GM18861 (cell line): ENCODE results near the gene ZCCHC8.

Experiments used
- ATAC-seq: cut with Tn5 transposase; IDR thresholded peaks from one replicate; pipeline ENCODE4 v1.9.1; 2021; ENCODE audit not compliant: unreplicated experiment

ZCCHC8 gene

DNA sequence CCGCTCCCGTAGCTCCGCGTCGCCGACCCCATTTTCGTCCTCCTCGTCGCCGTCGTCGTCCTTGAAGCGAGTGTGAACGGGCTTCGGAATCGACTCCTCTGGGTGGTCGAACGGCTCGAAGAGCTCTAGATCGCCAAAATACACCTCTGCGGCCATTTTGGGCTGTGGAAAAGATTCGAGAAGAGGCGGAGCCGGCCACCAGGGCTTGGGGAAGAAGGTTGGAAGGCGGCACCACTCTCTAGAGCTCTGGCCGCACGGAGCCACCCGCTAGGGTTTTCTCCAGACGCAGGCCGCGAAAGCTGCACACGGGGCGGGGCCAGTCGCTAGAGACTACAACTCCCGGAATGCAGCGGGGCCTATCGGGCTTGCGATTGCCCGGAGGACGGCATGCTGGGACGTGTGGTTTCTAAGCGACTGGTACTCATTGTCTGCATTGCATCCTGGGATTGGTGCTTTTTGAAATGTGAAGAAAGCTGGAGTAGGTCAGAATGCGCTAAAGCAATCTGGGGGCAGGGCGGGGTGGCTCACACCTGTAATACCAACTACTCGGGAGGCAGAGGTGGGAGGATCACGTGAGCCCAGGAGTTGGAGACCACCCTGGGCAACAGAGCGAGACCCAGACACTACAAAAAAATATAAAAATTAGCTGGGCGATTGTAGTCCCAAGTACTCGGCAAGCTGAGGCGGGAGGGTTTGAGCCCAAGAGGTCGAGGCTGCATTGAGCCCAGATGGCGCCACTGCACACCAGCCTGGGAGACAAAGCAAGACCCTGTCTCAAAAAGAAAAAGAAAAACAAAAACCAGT lies at the start of gene ZCCHC8:
TSS of gene ZCCHC8 (minus strand) at position 248 of the 804 bp plus-strand sequence. CDS start at position 156, 92 bp downstream.
- ATAC-seq: peak; percentile 84

DNA sequence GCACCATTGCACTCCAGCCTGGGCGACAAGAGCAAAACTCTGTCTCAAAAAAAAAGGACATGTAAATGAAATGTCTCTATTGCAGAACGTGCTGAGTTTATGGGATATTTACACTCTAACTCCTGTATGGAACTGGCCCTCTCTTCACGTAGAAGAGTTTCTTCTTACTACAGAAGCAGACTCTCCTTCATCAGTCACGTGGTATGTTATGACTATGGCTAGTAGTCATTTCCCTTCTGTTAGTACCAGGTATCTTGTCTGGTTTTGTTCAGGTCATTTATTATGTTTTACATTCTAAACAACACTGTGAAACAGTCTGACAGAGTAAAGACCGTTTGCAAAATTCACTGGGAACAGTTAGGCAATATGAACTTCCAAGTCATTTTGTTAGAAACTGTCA lies 46.6 kb upstream of the ZCCHC8 start:
- no peak for ATAC-seq

DNA sequence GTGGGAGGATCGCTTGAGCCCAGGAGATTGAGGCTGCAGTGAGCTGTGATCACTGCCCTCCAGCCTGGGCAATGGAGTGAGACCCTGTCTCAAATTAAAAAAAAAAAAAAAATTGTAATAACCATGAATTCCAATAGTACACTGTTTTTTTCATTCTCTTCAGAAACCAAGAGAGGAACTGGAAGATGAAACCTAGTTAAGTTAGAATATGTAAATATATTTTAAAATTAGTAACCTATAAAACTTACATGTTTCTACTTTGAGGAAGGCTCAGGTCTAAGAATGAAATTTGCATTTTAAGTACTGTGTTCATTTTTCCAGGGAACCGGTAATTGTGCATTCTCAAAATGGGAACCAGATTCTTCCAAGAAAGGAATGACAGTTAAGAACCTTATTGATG lies 45.1 kb upstream of the ZCCHC8 start:
- ATAC-seq: peak; percentile 75

DNA sequence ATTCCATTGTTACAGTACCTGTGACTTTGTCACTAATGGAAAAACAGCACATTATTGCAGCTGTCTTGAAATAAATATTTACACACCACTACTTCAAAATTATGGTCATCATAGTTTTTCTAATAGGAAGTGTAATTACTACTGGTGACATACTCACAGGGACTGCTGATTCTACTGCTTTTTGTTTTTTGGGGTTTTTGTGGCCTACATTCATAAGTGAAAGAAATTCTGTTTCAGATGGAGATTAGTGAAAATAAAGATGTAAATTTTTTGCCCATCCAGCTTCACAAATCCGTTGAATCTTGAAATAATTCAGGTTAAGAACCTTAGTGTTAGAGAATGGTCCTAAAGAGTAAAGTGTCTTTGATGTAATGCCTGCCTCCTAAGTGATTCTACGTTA lies 43.8 kb upstream of the ZCCHC8 start:
- ATAC-seq: no peak

GRCh38 chr12:122538496-122538895 lies 37.8 kb upstream of the ZCCHC8 start:
- no peak for ATAC-seq

DNA sequence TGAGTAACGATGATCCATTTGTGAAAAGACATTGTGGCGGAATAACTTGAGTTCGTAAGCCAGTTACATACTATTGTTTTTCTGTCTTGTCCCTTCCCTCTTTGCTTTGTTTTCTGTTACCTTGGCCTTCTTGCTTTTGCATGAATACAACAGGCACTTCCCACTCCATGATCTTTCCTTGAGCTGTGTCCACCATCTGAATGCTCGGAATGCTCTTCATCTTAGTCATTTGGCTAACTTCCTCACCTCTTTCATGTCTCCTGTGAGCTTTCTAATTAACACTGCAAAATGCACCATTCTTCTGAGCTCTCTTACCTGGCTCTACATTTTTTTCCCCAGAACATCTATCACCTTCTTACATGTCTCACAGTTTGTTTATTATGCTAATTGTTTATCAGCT lies 36.3 kb upstream of the ZCCHC8 start:
- no peak for ATAC-seq

DNA sequence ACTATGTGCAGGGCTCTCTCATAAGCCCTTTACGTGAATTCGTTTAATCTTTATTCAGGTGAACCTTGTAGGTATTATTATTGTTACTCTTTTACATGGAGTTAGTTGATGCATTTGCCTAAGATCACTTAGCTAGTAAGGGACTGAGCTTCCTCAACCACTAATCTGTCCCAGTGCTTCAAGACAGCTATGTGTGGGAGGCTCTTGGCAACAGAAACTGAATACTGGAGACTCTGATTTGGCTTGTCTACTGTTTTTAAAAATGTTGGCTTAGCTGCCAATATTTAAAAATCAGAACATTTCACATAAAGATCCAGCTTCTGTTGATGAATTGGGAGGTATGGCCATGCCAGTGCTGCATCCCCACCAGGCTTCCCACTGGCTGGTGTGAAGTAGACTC lies 33.1 kb upstream of the ZCCHC8 start:
- no peak for ATAC-seq

- ATAC-seq: no peak
Measured at GRCh38 chr12:122528992-122529391, 28.3 kb upstream of the ZCCHC8 start.

DNA sequence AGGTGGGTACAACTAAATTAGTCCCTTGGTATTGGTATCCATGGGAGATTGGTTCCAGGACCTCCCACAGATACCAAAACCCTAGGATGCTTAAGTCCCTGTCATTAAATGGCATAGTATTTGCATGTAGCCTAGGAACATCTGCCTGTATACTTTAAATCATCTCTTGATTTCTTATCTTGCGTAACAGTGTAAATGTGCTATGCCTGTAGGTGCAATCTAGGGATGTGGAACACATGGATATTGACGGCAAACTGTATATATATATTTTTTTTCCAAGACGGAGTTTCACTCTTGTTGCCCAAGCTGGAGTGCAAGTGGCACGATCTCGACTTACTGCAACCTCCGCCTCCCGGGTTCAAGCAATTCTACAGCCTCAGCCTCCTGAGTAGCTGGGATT lies 27.9 kb upstream of the ZCCHC8 start:
- no peak for ATAC-seq

DNA sequence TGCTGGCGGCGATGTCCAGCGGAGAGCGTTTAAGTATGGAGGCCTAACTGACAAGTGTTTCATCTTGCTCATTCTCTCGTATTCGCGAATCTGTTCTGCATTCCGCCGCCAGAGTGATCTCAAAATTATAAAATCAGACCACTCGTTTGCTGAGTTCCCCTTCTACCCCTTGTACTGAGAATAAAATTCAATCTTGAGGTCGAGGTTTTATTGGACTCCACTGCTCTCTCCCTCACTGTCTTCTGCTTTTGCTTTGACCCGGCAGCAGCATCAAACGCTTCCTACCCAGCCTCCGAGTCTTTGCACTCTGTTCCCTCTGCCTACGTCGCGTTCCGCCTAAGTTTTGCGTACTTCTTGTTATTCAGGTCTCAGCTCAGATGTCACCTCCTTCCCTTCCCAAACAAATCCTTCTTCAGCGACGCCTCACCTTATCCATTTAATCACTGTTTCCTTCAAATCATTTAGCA lies 26.8 kb upstream of the ZCCHC8 start:
- no peak for ATAC-seq

GRCh38 chr12:122526683-122527477 lies 26.1 kb upstream of the ZCCHC8 start, which contains the start of the genes KNTC1 and RSRC2:
Gene KNTC1, plus strand, starts transcription at chr12:122527249. Its CDS starts 2,815 bp downstream, at chr12:122530064.
Gene RSRC2, minus strand, starts transcription at chr12:122526936. Its CDS starts 83 bp downstream, at chr12:122526853.
- ATAC-seq: peak; percentile 89

DNA sequence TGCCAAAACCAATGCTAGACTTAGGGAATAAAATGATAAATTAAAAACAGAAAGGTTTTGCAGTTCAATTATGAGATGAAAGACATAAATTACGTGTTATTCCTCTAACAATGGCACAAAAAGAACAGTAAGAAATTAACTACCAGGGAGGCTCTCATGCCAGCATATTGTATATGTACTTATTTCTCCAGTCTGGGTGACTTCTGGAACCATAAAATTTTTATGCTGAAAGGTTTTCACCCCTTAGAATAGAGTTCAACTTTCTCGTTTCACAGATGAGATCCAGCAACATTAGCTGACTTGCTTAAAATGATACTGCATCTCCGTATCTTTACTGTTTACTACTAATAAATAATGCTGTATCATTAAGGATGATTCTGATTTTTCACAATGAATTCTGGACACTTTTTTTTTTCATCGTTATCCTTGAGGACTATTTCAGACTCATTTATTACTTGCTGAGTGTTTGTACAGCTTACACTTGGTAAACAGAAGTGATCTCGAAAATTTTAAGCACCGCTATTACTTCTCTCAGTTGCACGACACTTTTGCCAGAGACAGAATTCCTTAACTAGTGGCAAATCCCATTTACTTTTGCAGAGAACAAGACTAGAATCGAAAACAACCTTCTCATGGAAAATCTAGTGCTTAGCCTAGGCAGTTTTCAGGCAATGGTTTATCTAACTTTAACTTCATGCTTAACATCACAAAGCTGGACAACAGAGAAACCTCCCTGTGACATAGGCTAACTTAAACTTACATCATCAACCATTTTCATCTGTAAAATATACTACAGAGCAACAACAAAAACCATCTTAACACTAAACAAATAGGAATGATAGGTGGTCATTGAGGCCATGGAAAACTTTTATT lies 23.4 kb upstream of the ZCCHC8 start:
- no peak for ATAC-seq

DNA sequence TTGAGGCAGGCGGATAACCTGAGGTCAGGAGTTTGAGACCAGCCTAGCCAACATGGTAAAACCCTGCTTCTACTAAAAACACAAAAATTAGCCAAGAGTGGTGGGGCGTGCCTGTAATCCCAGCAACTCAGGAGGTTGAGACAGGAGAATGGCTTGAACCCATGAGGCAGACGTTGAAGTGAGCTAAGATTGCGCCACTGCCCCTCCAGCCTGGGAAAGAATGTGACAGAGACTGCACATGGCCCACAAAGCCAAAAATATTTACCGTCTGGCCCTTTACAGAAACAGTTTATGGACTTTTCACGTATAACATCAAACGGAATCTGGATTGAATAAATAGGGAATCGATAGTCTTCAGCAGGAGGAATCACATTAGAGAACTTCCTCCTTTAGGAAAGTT lies 22.5 kb upstream of the ZCCHC8 start:
- ATAC-seq: no peak

GRCh38 chr12:122520676-122521075 lies 19.9 kb upstream of the ZCCHC8 start:
- ATAC-seq: no peak

DNA sequence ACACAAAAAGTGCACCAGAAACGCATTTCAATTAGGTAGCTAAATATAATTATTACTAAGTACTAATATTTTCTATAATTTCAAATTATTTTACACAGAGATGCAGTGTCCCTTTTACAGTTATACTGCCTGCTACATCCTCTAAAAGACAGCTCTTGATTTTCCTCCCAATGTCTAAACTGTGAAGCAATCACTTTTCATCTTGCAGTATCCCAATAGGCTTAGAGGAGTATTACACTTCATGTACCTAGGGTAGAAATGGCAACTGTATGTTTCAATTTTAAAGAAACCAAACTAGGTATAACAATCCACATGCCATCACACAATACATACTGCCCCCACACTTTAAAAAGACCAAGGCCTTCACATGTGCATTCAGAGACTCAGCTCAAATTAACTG lies 18.7 kb upstream of the ZCCHC8 start:
- no peak for ATAC-seq

DNA sequence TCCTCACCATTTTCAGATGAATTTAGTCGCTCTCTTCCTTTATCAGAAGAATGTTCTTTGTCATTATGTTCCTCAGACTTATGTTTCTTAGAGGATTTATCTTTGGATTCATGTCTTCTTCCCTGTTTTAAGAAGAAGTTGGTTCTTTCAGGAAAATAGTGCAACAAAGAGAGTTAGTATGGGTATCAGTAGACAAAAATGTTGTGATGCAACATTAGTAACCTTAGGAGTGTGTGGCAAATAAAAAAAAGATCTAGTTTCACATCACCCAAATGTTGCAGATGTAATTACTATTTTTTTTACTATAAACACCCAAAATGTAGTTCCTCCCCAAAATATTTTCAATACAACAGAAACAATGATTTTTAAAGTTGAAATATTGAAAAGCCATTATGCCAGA lies 18.2 kb upstream of the ZCCHC8 start:
- no peak for ATAC-seq

- no peak for ATAC-seq
Measured at GRCh38 chr12:122517877-122518276, 17.1 kb upstream of the ZCCHC8 start.

- no peak for ATAC-seq
Measured at GRCh38 chr12:122516544-122517361, 16.0 kb upstream of the ZCCHC8 start.

DNA sequence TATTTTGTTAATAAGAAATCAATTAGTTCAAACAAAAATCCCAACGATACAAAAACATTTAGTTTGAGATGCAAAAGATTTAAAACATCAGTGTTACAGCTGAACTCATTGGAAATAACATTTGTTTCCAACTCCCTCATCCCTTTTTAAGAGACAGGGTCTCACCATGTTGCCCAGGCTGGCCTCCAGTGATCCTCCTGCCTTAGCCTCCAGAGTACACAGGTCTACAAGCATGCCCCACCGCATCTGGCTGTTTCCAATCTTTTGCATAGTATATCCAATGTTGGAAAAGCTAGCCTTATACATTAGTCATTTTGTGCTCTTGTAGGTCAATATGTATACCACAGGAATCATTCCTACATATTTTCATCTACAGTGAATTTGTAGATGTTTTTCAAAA lies 14.5 kb upstream of the ZCCHC8 start:
- no peak for ATAC-seq

DNA sequence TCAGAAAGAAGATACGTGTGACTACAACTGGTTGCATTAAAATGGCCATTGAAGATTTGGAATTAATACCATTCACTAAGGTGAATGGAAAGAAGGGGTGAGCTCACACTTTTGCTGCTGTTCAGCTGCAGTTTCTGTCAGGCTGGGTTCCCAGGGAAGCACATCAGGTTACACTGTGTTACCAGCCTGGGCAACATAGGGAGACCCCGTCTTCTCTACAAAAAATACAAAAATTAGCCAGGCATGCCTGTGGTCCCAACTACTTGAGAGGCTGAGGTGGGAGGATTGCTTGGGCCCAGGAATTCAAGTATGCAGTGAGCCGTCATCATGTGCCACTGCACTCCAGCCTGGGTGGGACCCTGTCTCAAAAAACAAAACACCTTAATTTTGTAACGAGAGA lies 12.9 kb upstream of the ZCCHC8 start:
- no peak for ATAC-seq
